Neural cell (in vitro differentiated cells): ENCODE data around the gene AARS1. TPM values are rescaled to one million over a fixed set of nuclear protein-coding genes. Genes with fewer than 3 reads are reported as not detected.

Experiments
- H2AFZ ChIP-seq: fragments of 200-600, 300-800 bp; sonication (generic), shearing (Covaris generic); 2 replicates; pipeline ENCODE4 v1.6.0; 2014; ENCODE audit warnings: low read depth, mild to moderate bottlenecking, antibody characterized with exemption, low read length, moderate library complexity
- H3F3A ChIP-seq: fragments of 200-600 bp; shearing (Covaris generic); 2 replicates; pipeline ENCODE4 v1.6.1; 2016; ENCODE audit warnings: mild to moderate bottlenecking, moderate library complexity, mixed read lengths, antibody characterized with exemption, low read length; ENCODE audit not compliant: insufficient read depth, poor library complexity, severe bottlenecking
- H3K27ac ChIP-seq: fragments of 200-600, 300-800 bp; sonication (generic), shearing (Covaris generic); 2 replicates; pipeline ENCODE4 v1.5.1; 2014; ENCODE audit warnings: mild to moderate bottlenecking, low read length, moderate library complexity
- H3K27me3 ChIP-seq: fragments of 300-800, 200-600 bp; sonication (generic), shearing (Covaris generic); 2 replicates; pipeline ENCODE4 v1.6.0; 2014; ENCODE audit warnings: mild to moderate bottlenecking, low read depth, low read length, moderate library complexity; ENCODE audit not compliant: insufficient read depth
- H3K36me3 ChIP-seq: fragments of 300-800, 200-600 bp; sonication (generic), shearing (Covaris generic); 2 replicates; pipeline ENCODE4 v1.5.1; 2014; ENCODE audit warnings: mild to moderate bottlenecking, antibody characterized with exemption, low read length, moderate library complexity; ENCODE audit not compliant: insufficient read depth
- H3K4me2 ChIP-seq: fragments of 300-800, 200-600 bp; sonication (generic), shearing (Covaris generic); 2 replicates; pipeline ENCODE4 v1.6.0; 2014; ENCODE audit warnings: mild to moderate bottlenecking, low read length
- H3K4me3 ChIP-seq: fragments of 300-800, 200-600 bp; sonication (generic), shearing (Covaris generic); 2 replicates; pipeline ENCODE4 v1.5.1; 2014; ENCODE audit warnings: mild to moderate bottlenecking, low read length, moderate library complexity
- H3K79me2 ChIP-seq: fragments of 200-600 bp; shearing (Covaris generic); replicated peaks from 2 replicates; pipeline ENCODE4 v1.6.0; 2014; ENCODE audit warnings: mild to moderate bottlenecking, low read length, moderate library complexity; ENCODE audit not compliant: insufficient read depth
- H3K9ac ChIP-seq: fragments of 300-800, 200-600 bp; sonication (generic), shearing (Covaris generic); 2 replicates; pipeline ENCODE4 v1.6.1; 2016; ENCODE audit warnings: mild to moderate bottlenecking, low read length, mixed read lengths
- H3K9me2 ChIP-seq: fragments of 200-600 bp; shearing (Covaris generic); 2 replicates; pipeline ENCODE4 v1.6.1; 2016; ENCODE audit warnings: mild to moderate bottlenecking, low read length, mixed read lengths; ENCODE audit not compliant: insufficient read depth
- H3K9me3 ChIP-seq: fragments of 200-600, 300-800 bp; sonication (generic), shearing (Covaris generic); 2 replicates; pipeline ENCODE4 v1.6.1; 2016; ENCODE audit warnings: mild to moderate bottlenecking, mixed run types, low read length, moderate library complexity, mixed read lengths
- H4K20me1 ChIP-seq: fragments of 200-600 bp; shearing (Covaris generic); 2 replicates; pipeline ENCODE4 v1.6.1; 2016; ENCODE audit warnings: mild to moderate bottlenecking, mixed run types; ENCODE audit not compliant: insufficient read depth
- EP300 ChIP-seq: fragments of 450-650 bp; conservative IDR thresholded peaks from 2 replicates; pipeline ENCODE4 v1.6.1; 2014; ENCODE audit warnings: antibody characterized with exemption, mild to moderate bottlenecking, moderate library complexity; ENCODE audit not compliant: poor library complexity, severe bottlenecking
- EZH2 ChIP-seq: fragments of 200-600, 300-800 bp; shearing (Covaris generic), sonication (generic); IDR thresholded peaks from 2 replicates; pipeline ENCODE4 v1.6.1; 2014; ENCODE audit warnings: antibody characterized with exemption, low read length, borderline replicate concordance, mild to moderate bottlenecking; ENCODE audit not compliant: insufficient read depth, poor library complexity, severe bottlenecking
- MXI1 ChIP-seq: fragments of 450-650 bp; conservative IDR thresholded peaks from 2 replicates; pipeline ENCODE4 v1.6.1; 2014; ENCODE audit warnings: antibody characterized with exemption, mild to moderate bottlenecking; ENCODE audit not compliant: poor library complexity, severe bottlenecking
- POLR2AphosphoS5 ChIP-seq: IDR thresholded peaks from 2 replicates; pipeline ENCODE4 v1.6.1; 2012
- RAD21 ChIP-seq: fragments of 450-650 bp; conservative IDR thresholded peaks from 2 replicates; pipeline ENCODE4 v1.6.1; 2014; ENCODE audit warnings: antibody characterized with exemption, mild to moderate bottlenecking, moderate library complexity
- SMC3 ChIP-seq: fragments of 450-650 bp; conservative IDR thresholded peaks from 2 replicates; pipeline ENCODE4 v1.6.1; 2014; ENCODE audit warnings: antibody characterized with exemption, mild to moderate bottlenecking, moderate library complexity; ENCODE audit not compliant: poor library complexity
- TAF1 ChIP-seq: IDR thresholded peaks from 2 replicates; pipeline ENCODE4 v1.6.1; 2012; ENCODE audit warnings: low read depth
- polyA plus RNA-seq: library from polyadenylated mRNA; depleted of rRNA; stranded (reverse); fragments of >200 nt; gene quantifications from 2 replicates; pipeline ENCODE4 v1.2.3, GENCODE V29; 2014
- TF ChIP-seq, protein P1 (sequence below): fragments of 450-650 bp; IDR thresholded peaks from 2 replicates; pipeline ENCODE4 v1.5.1; 2014; ENCODE audit warnings: antibody characterized with exemption, mild to moderate bottlenecking, moderate library complexity; ENCODE audit not compliant: poor library complexity, severe bottlenecking
- TF ChIP-seq, protein P2 (sequence below): IDR thresholded peaks from 2 replicates; pipeline ENCODE4 v1.6.1; 2012; ENCODE audit warnings: borderline replicate concordance

Gene AARS1
- polyA plus RNA-seq, 1 donor from 2014 or later, result 33.7 TPM

DNA sequence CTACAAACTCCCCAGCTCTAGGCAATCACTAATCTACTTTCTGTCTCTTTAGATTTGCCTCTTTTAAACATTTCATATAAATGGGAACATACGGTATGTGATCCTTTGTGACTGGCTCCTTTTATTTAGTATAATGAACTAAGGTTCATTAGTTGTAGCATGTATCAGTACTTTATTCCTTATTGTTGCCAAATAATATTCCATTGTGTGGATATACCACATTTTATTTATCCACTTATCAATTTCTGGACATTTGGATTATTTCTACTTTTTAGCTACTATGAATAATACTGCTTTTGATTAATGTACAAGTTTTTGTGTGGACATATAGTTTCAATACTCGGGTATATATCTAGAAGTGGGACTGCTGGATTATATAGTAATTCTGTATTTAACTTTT lies 17.6 kb upstream of the AARS1 start (continued):
- no peak for TF ChIP-seq EZH2

DNA sequence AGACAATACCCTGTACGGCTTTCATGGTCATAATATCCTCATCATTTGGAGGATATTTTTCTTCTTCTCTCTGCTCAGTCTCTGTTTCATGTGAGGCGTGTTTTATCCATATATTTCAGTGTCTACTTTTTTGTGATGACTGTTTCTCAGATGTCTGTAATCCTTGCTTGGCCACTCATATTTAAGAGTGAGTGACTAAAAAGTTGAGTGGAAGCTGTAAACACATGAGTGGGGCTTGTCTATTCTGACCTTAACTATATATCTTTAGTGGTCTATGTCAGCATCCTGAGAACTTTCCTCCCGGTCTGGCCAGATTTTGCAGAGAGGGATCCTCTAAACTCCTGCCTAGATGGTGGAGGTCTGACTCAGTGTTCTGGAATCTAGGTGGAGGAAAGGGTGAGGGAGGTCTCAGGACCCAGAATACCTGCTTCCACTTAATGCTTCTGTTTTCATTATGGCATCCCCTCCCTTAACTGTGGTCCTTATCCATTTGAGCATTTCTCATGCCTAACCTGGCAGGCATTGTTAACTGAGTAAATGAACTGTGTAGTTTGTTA lies 15.7 kb upstream of the AARS1 start:
- no peak overlapping the region for H3K9ac ChIP-seq

DNA sequence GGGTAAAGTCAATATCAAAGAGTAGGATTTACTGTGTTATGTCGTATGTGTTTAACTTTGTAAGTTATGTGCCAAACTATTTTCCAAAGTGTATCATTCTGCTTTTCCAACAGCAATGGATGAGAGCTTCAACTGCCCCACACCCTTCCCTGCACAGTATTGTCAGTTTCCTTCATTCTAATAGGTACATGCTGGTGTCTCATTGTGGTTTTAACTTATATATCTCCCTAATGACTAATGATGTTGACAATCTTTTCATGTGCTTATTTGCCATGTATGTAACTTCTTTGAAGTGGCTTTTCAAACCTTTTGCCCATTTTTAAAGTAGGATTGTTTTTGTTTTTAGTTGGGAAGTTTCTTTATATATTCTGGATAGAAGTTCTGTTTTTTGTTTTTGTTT lies 13.4 kb upstream of the AARS1 start:
- no peak overlapping the region for H3K4me2 ChIP-seq
- no peaks in the 10 kb centered on the region for H4K20me1 ChIP-seq
- no peak overlapping the region for H3K4me3 ChIP-seq
- H3K9me3 ChIP-seq, result no peaks in the 10 kb centered on the region
- H3K9me2 ChIP-seq, result no peaks in the 10 kb centered on the region
- H3K27ac ChIP-seq, result no peak overlapping the region
- no peaks in the 10 kb centered on the region for H3K36me3 ChIP-seq
- H3K79me2 ChIP-seq, result peaks cover 59% of the 10 kb centered on the region
- H3K27me3 ChIP-seq, result no peaks in the 10 kb centered on the region
- no peaks in the 10 kb centered on the region for H3F3A ChIP-seq
- no peak overlapping the region for H2AFZ ChIP-seq
- H3K9ac ChIP-seq, result no peak overlapping the region
- TF ChIP-seq POLR2AphosphoS5 (no peak), TAF1 (no peak), MXI1 (no peak), EP300 (no peak), EZH2 (no peak), SMC3 (no peak), RAD21 (no peak)
- TF ChIP-seq, protein P1, sequence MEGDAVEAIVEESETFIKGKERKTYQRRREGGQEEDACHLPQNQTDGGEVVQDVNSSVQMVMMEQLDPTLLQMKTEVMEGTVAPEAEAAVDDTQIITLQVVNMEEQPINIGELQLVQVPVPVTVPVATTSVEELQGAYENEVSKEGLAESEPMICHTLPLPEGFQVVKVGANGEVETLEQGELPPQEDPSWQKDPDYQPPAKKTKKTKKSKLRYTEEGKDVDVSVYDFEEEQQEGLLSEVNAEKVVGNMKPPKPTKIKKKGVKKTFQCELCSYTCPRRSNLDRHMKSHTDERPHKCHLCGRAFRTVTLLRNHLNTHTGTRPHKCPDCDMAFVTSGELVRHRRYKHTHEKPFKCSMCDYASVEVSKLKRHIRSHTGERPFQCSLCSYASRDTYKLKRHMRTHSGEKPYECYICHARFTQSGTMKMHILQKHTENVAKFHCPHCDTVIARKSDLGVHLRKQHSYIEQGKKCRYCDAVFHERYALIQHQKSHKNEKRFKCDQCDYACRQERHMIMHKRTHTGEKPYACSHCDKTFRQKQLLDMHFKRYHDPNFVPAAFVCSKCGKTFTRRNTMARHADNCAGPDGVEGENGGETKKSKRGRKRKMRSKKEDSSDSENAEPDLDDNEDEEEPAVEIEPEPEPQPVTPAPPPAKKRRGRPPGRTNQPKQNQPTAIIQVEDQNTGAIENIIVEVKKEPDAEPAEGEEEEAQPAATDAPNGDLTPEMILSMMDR, result no peak

More for the DNA sequence above, 15.7 kb upstream of the AARS1 start:
- no peak overlapping the region for H3K4me2 ChIP-seq
- H2AFZ ChIP-seq, result no peak overlapping the region
- no peaks in the 10 kb centered on the region for H3F3A ChIP-seq
- no peaks in the 10 kb centered on the region for H3K9me3 ChIP-seq
- H3K79me2 ChIP-seq, result peaks cover 44% of the 10 kb centered on the region
- H3K27me3 ChIP-seq, result no peaks in the 10 kb centered on the region
- no peaks in the 10 kb centered on the region for H3K9me2 ChIP-seq
- no peak overlapping the region for H3K27ac ChIP-seq
- no peak for TF ChIP-seq EP300
- TF ChIP-seq TAF1, result no peak
- TF ChIP-seq POLR2AphosphoS5, result no peak
- TF ChIP-seq EZH2, result no peak
- no peak for TF ChIP-seq SMC3
- TF ChIP-seq RAD21, result no peak
- TF ChIP-seq, protein P1, result no peak
- TF ChIP-seq MXI1, result no peak
- TF ChIP-seq, protein P2, sequence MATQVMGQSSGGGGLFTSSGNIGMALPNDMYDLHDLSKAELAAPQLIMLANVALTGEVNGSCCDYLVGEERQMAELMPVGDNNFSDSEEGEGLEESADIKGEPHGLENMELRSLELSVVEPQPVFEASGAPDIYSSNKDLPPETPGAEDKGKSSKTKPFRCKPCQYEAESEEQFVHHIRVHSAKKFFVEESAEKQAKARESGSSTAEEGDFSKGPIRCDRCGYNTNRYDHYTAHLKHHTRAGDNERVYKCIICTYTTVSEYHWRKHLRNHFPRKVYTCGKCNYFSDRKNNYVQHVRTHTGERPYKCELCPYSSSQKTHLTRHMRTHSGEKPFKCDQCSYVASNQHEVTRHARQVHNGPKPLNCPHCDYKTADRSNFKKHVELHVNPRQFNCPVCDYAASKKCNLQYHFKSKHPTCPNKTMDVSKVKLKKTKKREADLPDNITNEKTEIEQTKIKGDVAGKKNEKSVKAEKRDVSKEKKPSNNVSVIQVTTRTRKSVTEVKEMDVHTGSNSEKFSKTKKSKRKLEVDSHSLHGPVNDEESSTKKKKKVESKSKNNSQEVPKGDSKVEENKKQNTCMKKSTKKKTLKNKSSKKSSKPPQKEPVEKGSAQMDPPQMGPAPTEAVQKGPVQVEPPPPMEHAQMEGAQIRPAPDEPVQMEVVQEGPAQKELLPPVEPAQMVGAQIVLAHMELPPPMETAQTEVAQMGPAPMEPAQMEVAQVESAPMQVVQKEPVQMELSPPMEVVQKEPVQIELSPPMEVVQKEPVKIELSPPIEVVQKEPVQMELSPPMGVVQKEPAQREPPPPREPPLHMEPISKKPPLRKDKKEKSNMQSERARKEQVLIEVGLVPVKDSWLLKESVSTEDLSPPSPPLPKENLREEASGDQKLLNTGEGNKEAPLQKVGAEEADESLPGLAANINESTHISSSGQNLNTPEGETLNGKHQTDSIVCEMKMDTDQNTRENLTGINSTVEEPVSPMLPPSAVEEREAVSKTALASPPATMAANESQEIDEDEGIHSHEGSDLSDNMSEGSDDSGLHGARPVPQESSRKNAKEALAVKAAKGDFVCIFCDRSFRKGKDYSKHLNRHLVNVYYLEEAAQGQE, result no peak
- H3K4me3 ChIP-seq, result no peak overlapping the region
- H4K20me1 ChIP-seq, result no peaks in the 10 kb centered on the region
- H3K36me3 ChIP-seq, result no peaks in the 10 kb centered on the region
